Effector CD4-positive, alpha-beta T cell (primary cell): ENCODE results near the gene CCDC192.

Experiments used
- DNase-seq: peaks from one replicate; pipeline ENCODE4 v3.0.0-alpha.2; 2020

The CCDC192 gene

GRCh38 chr5:127928053-127928452, 224.9 kb downstream of the CCDC192 start:
- no peak for DNase-seq

- DNase-seq, result no peak
These were observed 227.1 kb downstream of the CCDC192 start for GRCh38 chr5:127930311-127930710.

DNA sequence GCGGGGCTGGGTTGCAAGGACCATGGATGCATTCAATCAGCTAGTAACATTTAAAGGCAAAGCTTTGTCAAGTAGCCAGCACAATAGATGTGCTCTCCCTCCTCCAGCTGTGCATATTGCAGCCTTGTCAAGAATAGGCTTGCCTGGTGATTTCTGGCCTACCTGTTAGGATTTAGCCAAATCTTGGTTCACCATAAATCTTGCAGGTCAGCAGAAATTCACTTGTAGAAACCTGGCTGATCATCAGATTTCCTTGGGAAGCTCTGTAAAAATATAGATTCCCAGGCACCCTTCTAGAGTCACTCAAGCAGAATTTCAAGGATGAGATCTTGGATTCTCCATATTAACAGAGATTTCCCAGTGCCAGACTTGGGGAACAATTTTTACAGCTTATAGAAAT, 228.2 kb downstream of the CCDC192 start:
- DNase-seq, result no peak

- DNase-seq, result no peak
These were observed 230.2 kb downstream of the CCDC192 start for GRCh38 chr5:127933348-127933747.

- no peak for DNase-seq
These were observed 231.6 kb downstream of the CCDC192 start for GRCh38 chr5:127934791-127935256.

GRCh38 chr5:127935398-127935797, 232.2 kb downstream of the CCDC192 start:
- no peak for DNase-seq

- DNase-seq, result no peak
These were observed 233.3 kb downstream of the CCDC192 start for GRCh38 chr5:127936439-127936972.

DNA sequence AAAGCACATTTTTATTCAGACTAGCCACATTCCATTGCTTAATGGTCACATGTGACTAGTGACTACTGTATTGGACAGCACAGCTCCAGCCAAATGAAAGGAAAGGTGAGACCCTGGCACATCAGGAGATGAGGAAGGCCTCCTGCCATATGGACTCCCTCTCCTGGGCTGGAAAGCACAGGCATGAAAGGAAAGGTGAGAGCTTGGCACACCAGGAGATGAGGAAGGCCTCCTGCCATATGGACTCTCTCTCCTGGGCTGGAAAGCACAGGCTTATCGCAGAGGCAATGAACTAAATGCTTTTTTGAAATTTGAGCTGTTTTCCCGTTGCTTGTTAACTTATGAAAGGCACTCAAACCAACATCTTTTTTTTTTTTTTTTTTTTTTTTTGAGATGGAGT, 235.6 kb downstream of the CCDC192 start:
- no peak for DNase-seq

DNA sequence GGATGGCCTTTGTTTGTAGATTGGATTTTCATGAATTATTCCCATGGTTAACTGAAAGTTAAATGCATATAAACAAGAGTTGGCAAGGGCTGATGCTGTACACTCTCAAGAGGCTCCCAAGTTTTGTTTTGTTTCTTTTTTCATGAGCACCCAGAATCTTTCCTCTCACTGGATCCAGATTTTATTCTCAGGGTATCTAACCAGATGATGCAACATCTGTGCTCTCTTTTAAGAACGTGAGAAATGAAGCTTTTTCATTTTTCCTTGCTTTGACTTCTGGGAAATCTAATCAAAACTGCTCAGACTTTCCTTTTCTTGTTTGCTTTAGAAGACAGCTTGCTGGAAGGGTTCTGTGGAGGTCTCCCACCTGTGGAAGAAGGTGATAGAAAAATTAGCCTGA, 237.7 kb downstream of the CCDC192 start:
- DNase-seq, result no peak

- no peak for DNase-seq
These were observed 238.5 kb downstream of the CCDC192 start for GRCh38 chr5:127941646-127942045.

GRCh38 chr5:127942246-127943060, 239.3 kb downstream of the CCDC192 start:
- DNase-seq, result no peak

DNA sequence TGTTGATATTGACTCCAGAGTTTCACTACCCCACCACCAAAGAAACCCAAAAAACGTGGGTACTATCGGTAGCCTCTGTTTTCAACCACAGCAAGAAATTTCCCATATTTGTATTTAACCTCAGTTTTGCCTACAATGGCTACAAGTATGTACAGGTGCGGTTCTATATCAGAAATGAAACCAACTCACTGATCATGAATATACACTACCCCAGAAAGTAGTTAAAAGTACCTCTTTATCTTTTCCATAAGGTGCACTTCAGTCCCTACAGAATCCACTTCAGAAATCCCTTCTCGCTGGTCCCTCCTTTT, 239.8 kb downstream of the CCDC192 start:
- DNase-seq, result no peak

- no peak for DNase-seq
These were observed 240.9 kb downstream of the CCDC192 start for GRCh38 chr5:127944125-127944524.

DNA sequence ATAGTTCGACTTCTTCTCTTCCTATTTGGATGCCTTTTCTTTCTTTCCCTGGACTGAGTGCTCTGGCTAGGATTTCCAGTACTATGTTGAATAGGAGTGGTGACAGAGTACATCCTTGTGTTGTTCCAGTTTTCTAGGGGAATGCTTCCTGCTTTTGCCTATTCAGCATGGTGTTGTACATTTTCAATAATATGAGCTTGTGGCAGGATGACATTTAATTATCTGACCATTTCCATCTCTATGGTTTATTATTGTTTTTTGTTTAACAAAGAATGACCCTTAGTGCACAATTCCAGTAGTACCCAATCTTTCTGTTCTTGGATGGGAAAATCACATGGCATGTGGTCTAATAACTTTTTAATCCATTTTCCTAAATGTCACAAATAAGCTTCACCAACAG, 244.8 kb downstream of the CCDC192 start:
- no peak for DNase-seq

GRCh38 chr5:127950707-127951391, 247.7 kb downstream of the CCDC192 start:
- no peak for DNase-seq

- no peak for DNase-seq
These were observed 248.6 kb downstream of the CCDC192 start for GRCh38 chr5:127951791-127952190.

- no peak for DNase-seq
These were observed 254.0 kb downstream of the CCDC192 start for GRCh38 chr5:127957183-127957582.

- no peak for DNase-seq
These were observed 254.6 kb downstream of the CCDC192 start for GRCh38 chr5:127957701-127958239.

DNA sequence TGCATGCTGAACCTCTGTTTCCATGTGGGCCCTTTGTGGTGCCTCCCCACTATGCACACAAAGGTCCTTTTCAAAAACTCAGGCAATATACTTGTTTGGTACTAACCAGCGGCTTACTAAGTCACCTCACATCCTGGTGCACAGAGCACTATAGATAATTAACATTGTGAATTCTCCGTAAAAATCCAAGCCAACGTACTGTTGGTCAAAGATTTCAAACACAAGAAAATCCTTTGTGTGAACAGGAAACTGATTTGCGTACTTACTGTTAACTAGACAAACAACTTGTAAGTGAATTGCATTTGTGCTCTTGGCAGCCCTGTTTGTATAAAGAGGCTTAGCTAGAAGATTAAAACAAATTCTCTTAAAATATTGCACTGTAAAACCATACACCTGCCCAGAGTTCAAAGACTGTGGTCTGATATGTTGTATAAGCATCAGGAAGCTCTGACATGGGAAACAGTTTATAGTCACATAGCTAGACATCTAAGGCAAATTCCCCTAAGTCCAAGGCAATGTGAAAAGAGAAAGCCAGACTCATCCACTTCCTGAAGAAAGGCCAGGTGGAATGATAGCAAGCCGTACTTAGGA, 255.3 kb downstream of the CCDC192 start:
- DNase-seq, result no peak

DNA sequence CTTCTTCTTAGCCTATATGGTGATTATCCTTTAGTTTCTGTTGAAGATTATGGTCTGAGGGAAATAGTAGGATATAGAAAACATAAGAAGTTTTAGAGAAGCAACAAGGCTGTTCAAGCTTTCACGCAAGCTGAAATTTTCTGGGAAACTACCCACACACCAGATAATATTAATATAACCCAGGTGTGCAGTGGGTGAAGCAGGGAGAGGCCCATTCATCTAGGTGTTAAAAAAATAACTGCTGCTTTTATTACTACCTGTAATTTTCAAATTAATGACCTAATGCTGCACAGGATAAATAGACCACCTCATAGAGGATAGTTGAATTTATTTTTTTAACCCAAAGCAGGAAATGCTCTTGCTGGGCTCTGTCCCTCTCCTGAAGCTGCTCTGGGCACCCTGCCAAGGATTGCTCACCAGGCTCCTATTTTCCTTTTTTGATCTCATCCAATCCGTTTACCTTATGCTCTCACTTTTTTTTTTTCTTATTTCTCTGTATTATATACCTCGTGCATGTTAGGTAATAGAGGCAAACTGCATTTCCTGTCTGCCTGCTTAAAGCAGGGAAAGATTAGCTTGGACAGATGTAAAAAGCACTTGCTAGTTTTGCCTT, 256.1 kb downstream of the CCDC192 start:
- DNase-seq, result no peak

DNA sequence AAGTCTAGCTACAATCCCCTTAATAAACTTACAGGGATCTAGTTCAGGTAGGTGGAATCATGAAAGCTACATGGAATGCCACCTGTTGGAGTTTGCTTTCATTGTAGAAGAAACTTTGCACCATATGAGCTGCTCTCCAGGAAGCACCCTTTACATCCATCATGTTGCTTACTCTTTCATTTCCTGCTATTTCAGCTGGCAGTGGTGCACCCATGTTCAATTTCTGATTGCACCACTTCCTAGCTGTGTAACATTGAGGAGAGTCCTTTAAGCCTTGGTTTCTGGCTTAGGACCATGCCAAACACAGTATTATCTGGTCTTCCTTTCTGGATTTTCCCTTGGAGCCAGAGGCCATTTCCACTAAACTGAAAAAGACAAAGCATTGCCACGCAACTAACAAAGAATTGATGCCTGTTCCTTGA, 257.1 kb downstream of the CCDC192 start:
- no peak for DNase-seq

- no peak for DNase-seq
These were observed 258.0 kb downstream of the CCDC192 start for GRCh38 chr5:127961006-127961762.
